ENCODE measurements around the gene AGA. TPM values are rescaled to one million over a fixed set of nuclear protein-coding genes. Genes with fewer than 3 reads are reported as not detected.

Gene AGA
- total RNA-seq, 1 experiment from 2014 or later = 35.4 TPM

DNA sequence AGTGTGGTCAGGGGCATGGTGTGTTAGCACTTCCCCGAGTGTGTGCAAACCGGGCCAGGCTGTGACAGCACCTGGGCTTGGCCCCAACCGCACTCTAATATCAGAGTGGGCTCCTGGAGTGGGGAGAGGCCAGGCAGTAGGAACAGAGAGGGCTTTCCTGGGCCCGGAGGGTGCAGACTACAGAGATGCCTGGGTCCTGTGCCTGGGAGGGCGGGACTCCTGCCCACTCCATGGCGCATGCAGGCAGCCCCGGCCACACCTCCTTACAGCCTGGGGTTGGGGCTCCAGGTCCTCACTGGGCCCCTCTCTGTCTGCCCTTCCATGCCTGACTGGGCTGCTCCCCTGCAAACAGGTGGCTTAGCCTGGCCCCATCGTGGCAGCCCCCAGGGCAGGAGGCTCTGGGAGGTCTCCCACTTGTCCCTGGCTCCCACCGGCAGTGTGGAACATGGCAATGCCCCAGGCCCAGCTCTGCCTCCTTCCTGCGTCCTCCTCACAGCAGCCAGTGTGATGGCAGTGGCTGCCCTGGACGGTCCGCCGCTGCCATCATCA lies 60.4 kb downstream of the AGA start:
- intact Hi-C loops (cut with micrococcal nuclease; ENCODE audit: unreplicated experiment) = no loop called here
- Mint-ChIP-seq H3K27me3 (ENCODE audit: insufficient read depth, unreplicated experiment) (peaks cover 8% of the 10 kb centered on the region), H3K27ac (ENCODE audit: unreplicated experiment) (no peak overlapping the region), H3K9me3 (ENCODE audit: unreplicated experiment) (no peaks in the 10 kb centered on the region), H3K4me3 (ENCODE audit: unreplicated experiment) (no peak overlapping the region), H3K36me3 (ENCODE audit: insufficient read depth, unreplicated experiment) (no peaks in the 10 kb centered on the region), H3K4me1 (ENCODE audit: low read depth, unreplicated experiment) (no peaks in the 10 kb centered on the region)
- Histone ChIP-seq H3K36me3 (ENCODE audit: control insufficient read depth, insufficient read depth, low read length) (no peaks in the 10 kb centered on the region), H3K4me1 (no peaks in the 10 kb centered on the region), H3K27me3 (replicated peaks; ENCODE audit: control insufficient read depth, insufficient read depth, low read length) (no peaks in the 10 kb centered on the region), H3K4me3 (ENCODE audit: low read depth, low read length) (no peak overlapping the region), H3K9me3 (no peaks in the 10 kb centered on the region)
- no peak for DNase-seq
- no TSS peak for BruUV-seq (replicated peaks)
- ChIA-PET CTCF (interaction anchor here (0.7 kb wide), 1 partner anchor 332 kb away, joined by 5 read pairs; no protein-coding TSS in a partner anchor), POLR2A (no interaction called here)
- TF ChIP-seq, protein P1, sequence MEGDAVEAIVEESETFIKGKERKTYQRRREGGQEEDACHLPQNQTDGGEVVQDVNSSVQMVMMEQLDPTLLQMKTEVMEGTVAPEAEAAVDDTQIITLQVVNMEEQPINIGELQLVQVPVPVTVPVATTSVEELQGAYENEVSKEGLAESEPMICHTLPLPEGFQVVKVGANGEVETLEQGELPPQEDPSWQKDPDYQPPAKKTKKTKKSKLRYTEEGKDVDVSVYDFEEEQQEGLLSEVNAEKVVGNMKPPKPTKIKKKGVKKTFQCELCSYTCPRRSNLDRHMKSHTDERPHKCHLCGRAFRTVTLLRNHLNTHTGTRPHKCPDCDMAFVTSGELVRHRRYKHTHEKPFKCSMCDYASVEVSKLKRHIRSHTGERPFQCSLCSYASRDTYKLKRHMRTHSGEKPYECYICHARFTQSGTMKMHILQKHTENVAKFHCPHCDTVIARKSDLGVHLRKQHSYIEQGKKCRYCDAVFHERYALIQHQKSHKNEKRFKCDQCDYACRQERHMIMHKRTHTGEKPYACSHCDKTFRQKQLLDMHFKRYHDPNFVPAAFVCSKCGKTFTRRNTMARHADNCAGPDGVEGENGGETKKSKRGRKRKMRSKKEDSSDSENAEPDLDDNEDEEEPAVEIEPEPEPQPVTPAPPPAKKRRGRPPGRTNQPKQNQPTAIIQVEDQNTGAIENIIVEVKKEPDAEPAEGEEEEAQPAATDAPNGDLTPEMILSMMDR (IDR thresholded peaks at IDR 0.05; ENCODE audit: insufficient read depth in 1 of 2, low read depth in 1 of 2, low read length in 1 of 2, severe bottlenecking in 1 of 2, unreplicated experiment in 1 of 2) = no peak

Other genes starting within 250 kb of the AGA start
- 8.0 and 8.5 TPM in 2 replicates for gene NEIL3, start 132.6 kb downstream of the AGA start, total RNA-seq (2022)